ENCODE data around the gene TSEN54.
"Not testable (repeated sequence)": the region's sequence is repeated elsewhere in the genome, so short reads cannot be mapped to it uniquely, and the experiment has no call there.

The TSEN54 gene

GRCh38 chr17:75505640-75506039, 10.7 kb upstream of the TSEN54 start:
- no peak for DNase-seq

GRCh38 chr17:75506134-75506533, 10.2 kb upstream of the TSEN54 start:
- DNase-seq: no peak

- DNase-seq: no peak
These were observed 9.4 kb upstream of the TSEN54 start for GRCh38 chr17:75506888-75507287.

- DNase-seq: no peak
These were observed 8.3 kb upstream of the TSEN54 start for GRCh38 chr17:75507733-75508719.

GRCh38 chr17:75508931-75509361, 7.4 kb upstream of the TSEN54 start:
- no peak for DNase-seq

GRCh38 chr17:75509528-75510258, 6.6 kb upstream of the TSEN54 start:
- DNase-seq: no peak

GRCh38 chr17:75511270-75511609, 5.1 kb upstream of the TSEN54 start:
- no peak for DNase-seq

GRCh38 chr17:75511610-75512575, 4.4 kb upstream of the TSEN54 start:
- no peak for DNase-seq

- DNase-seq: no peak
These were observed 3.2 kb upstream of the TSEN54 start for GRCh38 chr17:75512926-75513640.

- DNase-seq: no peak
These were observed 2.7 kb upstream of the TSEN54 start for GRCh38 chr17:75513641-75514000.

- no peak for DNase-seq
These were observed 1.9 kb upstream of the TSEN54 start for GRCh38 chr17:75514299-75514918.

GRCh38 chr17:75514919-75515495, 1.3 kb upstream of the TSEN54 start:
- DNase-seq: no peak

- DNase-seq: peak; percentile 75 to 78
These were observed 653 bp upstream of the TSEN54 start, which contains the start of gene CASKIN2 for GRCh38 chr17:75515496-75516254. Gene CASKIN2 (minus strand): TSS chr17:75515537. CDS start chr17:75513804, 1,733 bp downstream.

- peak; percentile 6 to 24 for DNase-seq
These were observed 430 bp downstream of the TSEN54 start for GRCh38 chr17:75516619-75517296.

GRCh38 chr17:75517297-75517865, 1.1 kb downstream of the TSEN54 start:
- peak; percentile 8 to 45 for DNase-seq

- peak; percentile 46 to 71 for DNase-seq
These were observed 1.9 kb downstream of the TSEN54 start for GRCh38 chr17:75518201-75518600.

- no peak for DNase-seq
These were observed 2.7 kb downstream of the TSEN54 start for GRCh38 chr17:75518983-75519537.

GRCh38 chr17:75520413-75520812, 4.1 kb downstream of the TSEN54 start:
- not testable (repeated sequence) for DNase-seq

- DNase-seq: no peak
These were observed 5.0 kb downstream of the TSEN54 start for GRCh38 chr17:75521290-75521689.
